Measurements from ENCODE around the gene RSPO3.

GRCh38 chr6:127103482-127103881 is 15.0 kb upstream of the RSPO3 start:
- TF ChIP-seq CTCF (conservative IDR thresholded peaks at IDR 0.05), result no peak
- no peak for TF ChIP-seq EZH2 (IDR thresholded peaks at IDR 0.05; ENCODE audit: low read depth)
